Testis (tissue), 3 donors: ENCODE data around the gene POLD3. TPM values are rescaled to one million over a fixed set of nuclear protein-coding genes. Genes with fewer than 3 reads are reported as not detected.
A peak's percentile ranks its signal among the peaks of the same experiment; 100 is the strongest.

ENCODE experiments used
- DNase-seq: peaks from one replicate; pipeline ENCODE4 v3.0.0-alpha.2; 2019
- H3K27ac ChIP-seq, 2 donors: fragments of 200-600 bp; sonication (generic); one replicate each; pipeline ENCODE4 v1.5.1; 2019
- H3K27me3 ChIP-seq: fragments of 200-600 bp; sonication (generic); one replicate; pipeline ENCODE4 v1.5.1; 2019
- H3K36me3 ChIP-seq: fragments of 200-600 bp; sonication (generic); one replicate; pipeline ENCODE4 v1.5.1; 2017; ENCODE audit warnings: low read depth; ENCODE audit errors: missing control alignments
- H3K4me1 ChIP-seq: fragments of 200-600 bp; sonication (generic); one replicate; pipeline ENCODE4 v1.5.1; 2019
- H3K4me3 ChIP-seq, 2 donors: fragments of 200-600 bp; sonication (generic); one replicate each; pipeline ENCODE4 v1.5.1; 2017 to 2019
- H3K9me3 ChIP-seq: fragments of 200-600 bp; sonication (generic); one replicate; pipeline ENCODE4 v1.5.1; 2017
- CTCF ChIP-seq, 3 experiments: fragments of 450-650 bp in 2 of 3; fragments of 200-600 bp in 1 of 3; sonication (generic) in 1 of 3; IDR thresholded peaks; one replicate each; pipeline ENCODE4 v1.5.1; 2016 to 2019; ENCODE audit warnings: antibody characterized with exemption in 3 of 3, mild to moderate bottlenecking in 2 of 3, moderate library complexity in 1 of 3
- POLR2A ChIP-seq: fragments of 450-650 bp; IDR thresholded peaks from one replicate; pipeline ENCODE4 v1.6.1; 2017; ENCODE audit warnings: antibody characterized with exemption, mild to moderate bottlenecking, moderate library complexity
- WGBS, 2 donors: methylation state at CpG; one replicate each; pipeline ENCODE4 v1.1.5; 2018; 5-methylcytosine and 5-hydroxymethylcytosine counted together
- intact Hi-C: fragments of 100-400 bp; cut with DNase I; formaldehyde crosslinking; loops from one replicate; pipeline ENCODE4 v1.15.1; 2023; ENCODE audit warnings: low total_unique reads
- polyA plus RNA-seq: library from polyadenylated mRNA; stranded (reverse); fragments of 350-450 nt; fragmentation: Illumina TruSeq; extraction: RNeasy Lipid Tissue Mini Kit (QIAGEN cat#74804); gene quantifications from one replicate; pipeline ENCODE4 v1.2.3, GENCODE V29; 2014; ENCODE audit warnings: low read depth, low replicate concordance; ENCODE audit not compliant: insufficient read depth
- total RNA-seq, 2 donors: library from RNA; depleted of rRNA; stranded (reverse); fragments of >200 nt; gene quantifications; one replicate each; pipeline ENCODE4 v1.2.3, GENCODE V29; 2016

The POLD3 gene
- total and polyA plus RNA-seq, 3 donors from 2014 or later: 25.2 to 36.3 (median 32.9) TPM

GRCh38 chr11:74681686-74682651 lies 89.6 kb downstream of the POLD3 start:
- Histone ChIP-seq H3K36me3 (no peaks in the 10 kb centered on the region), H3K4me3 (no peak overlapping the region), H3K27ac (no peak overlapping the region), H3K4me1 (peaks cover 3% of the 10 kb centered on the region), H3K27me3 (no peaks in the 10 kb centered on the region), H3K9me3 (no peaks in the 10 kb centered on the region)
- TF ChIP-seq POLR2A: no peak
- no peak for TF ChIP-seq CTCF (IDR thresholded peaks at IDR 0.05)
- DNase-seq: no peak
- intact Hi-C loops: loop anchor here (5.0 kb wide), 1 partner anchor 50 kb away; no protein-coding TSS in a partner anchor
- 66 to 73% methylated on average over 12 of the region's 12 CpGs for WGBS, 2 donors

- Histone ChIP-seq H3K4me1 (peaks cover 3% of the 10 kb centered on the region), H3K27ac (no peak overlapping the region), H3K36me3 (no peaks in the 10 kb centered on the region), H3K9me3 (no peaks in the 10 kb centered on the region), H3K27me3 (no peaks in the 10 kb centered on the region), H3K4me3 (peak overlapping the region; percentile 49 to 56)
- no peak for TF ChIP-seq POLR2A
- no peak for TF ChIP-seq CTCF (IDR thresholded peaks at IDR 0.05)
- intact Hi-C loops: loop anchor here (5.0 kb wide), 1 partner anchor 51 kb away; no protein-coding TSS in a partner anchor
- DNase-seq: no peak
- WGBS, 2 donors: 65 to 76% methylated on average over 12 to 14 of the region's 14 CpGs
Observed at GRCh38 chr11:74682731-74683278, 90.4 kb downstream of the POLD3 start.

- DNase-seq: peak; percentile 30
- intact Hi-C loops: loop anchor here (5.0 kb wide), 1 partner anchor 51 kb away; no protein-coding TSS in a partner anchor
- WGBS, 2 donors: 2 to 6% methylated on average over 25 to 58 of the region's 59 CpGs
- Histone ChIP-seq H3K4me3 (peak overlapping the region; percentile 49 to 56), H3K4me1 (peaks cover 3% of the 10 kb centered on the region), H3K36me3 (no peaks in the 10 kb centered on the region), H3K27ac (no peak overlapping the region), H3K27me3 (no peaks in the 10 kb centered on the region), H3K9me3 (no peaks in the 10 kb centered on the region)
- TF ChIP-seq POLR2A (no peak), CTCF (IDR thresholded peaks at IDR 0.05) (peak; percentile 17 to 52 (median 19))
Observed at GRCh38 chr11:74683279-74683871, 91.0 kb downstream of the POLD3 start.

- intact Hi-C loops: loop anchor here (5.0 kb wide), 1 partner anchor 52 kb away; no protein-coding TSS in a partner anchor
- peak overlapping the region; percentile 49 to 56 for H3K4me3 ChIP-seq
Observed at GRCh38 chr11:74683941-74684481, 91.6 kb downstream of the POLD3 start.

More at GRCh38 chr11:74683941-74684481, 91.6 kb downstream of the POLD3 start:
- TF ChIP-seq CTCF (IDR thresholded peaks at IDR 0.05) (no peak), POLR2A (no peak)
- DNase-seq: no peak
- Histone ChIP-seq H3K27ac (no peak overlapping the region), H3K4me1 (peaks cover 3% of the 10 kb centered on the region), H3K36me3 (no peaks in the 10 kb centered on the region), H3K27me3 (no peaks in the 10 kb centered on the region), H3K9me3 (no peaks in the 10 kb centered on the region)
- 54 to 61% methylated on average over 12 of the region's 12 CpGs for WGBS, 2 donors
